Ovary (tissue), 9 donors: ENCODE data around the gene GPX3. TPM values are rescaled to one million over a fixed set of nuclear protein-coding genes. Genes with fewer than 3 reads are reported as not detected.

ENCODE experiments used
- DNase-seq, 5 donors: peaks; one replicate each; pipeline ENCODE4 v3.0.0-alpha.2; 2019 to 2020
- H3K27ac ChIP-seq, 2 donors: fragments of 200-600 bp; one replicate each; pipeline versions ENCODE4 v1.5.1 to v1.8.0; 2019 to 2022
- H3K27me3 ChIP-seq: fragments of 200-600 bp; one replicate; pipeline ENCODE4 v1.8.0; 2022
- H3K36me3 ChIP-seq: fragments of 200-600 bp; sonication (generic); one replicate; pipeline ENCODE4 v1.5.1; 2019
- H3K4me1 ChIP-seq: one replicate; pipeline ENCODE4 v1.8.1; 2013; ENCODE audit warnings: mild to moderate bottlenecking, moderate library complexity; ENCODE audit not compliant: insufficient read depth
- H3K4me3 ChIP-seq: fragments of 200-600 bp; sonication (generic); one replicate; pipeline ENCODE4 v1.5.1; 2017
- H3K9me3 ChIP-seq, 2 donors: fragments of 200-600 bp in 1 of 2; sonication (generic) in 1 of 2; one replicate each; pipeline versions ENCODE4 v1.5.1 to v1.8.1; 2013 to 2019; ENCODE audit warnings: mild to moderate bottlenecking in 1 of 2, moderate library complexity in 1 of 2
- EP300 ChIP-seq: sonication (generic); formaldehyde crosslinking; IDR thresholded peaks from one replicate; pipeline ENCODE4 v1.6.1; 2017; ENCODE audit warnings: antibody characterized with exemption
- POLR2A ChIP-seq: fragments of 450-650 bp; IDR thresholded peaks from one replicate; pipeline ENCODE4 v1.6.1; 2017; ENCODE audit warnings: antibody characterized with exemption, mild to moderate bottlenecking, moderate library complexity
- WGBS, 3 donors: extraction: QIAGEN DNeasy Blood & Tissue Kit in 1 of 3; methylation state at CpG; one replicate each; pipeline versions ENCODE4 v1.1.5 to v1.1.7; 2013 to 2017; 5-methylcytosine and 5-hydroxymethylcytosine counted together
- intact Hi-C, 4 donors: fragments of 100-400 bp; cut with DNase I; formaldehyde crosslinking; loops; one replicate each; pipeline versions ENCODE4 v1.11.0 to v1.15.1; 2022 to 2023
- polyA plus RNA-seq, 2 donors: library from polyadenylated mRNA; stranded (reverse); fragments of 200-250 nt in 1 of 2; fragments of 350-450 nt in 1 of 2; fragmentation: Illumina TruSeq in 1 of 2; extraction: RNeasy Lipid Tissue Mini Kit (QIAGEN cat#74804) in 1 of 2; gene quantifications; one replicate each; pipeline ENCODE4 v1.2.3, GENCODE V29; 2013 to 2014
- total RNA-seq, 7 donors: library from RNA; depleted of rRNA in 2 of 7; stranded (reverse); fragments of >200 nt in 2 of 7; fragmentation: NEBNext Ultra II Directional in 3 of 7; extraction: Animal tissue kit (Norgen Biotek cat#: 25700) in 3 of 7; gene quantifications; one replicate each; pipeline versions ENCODE4 v1.1.0 to v1.2.4, GENCODE V29; 2016 to 2023
- TF ChIP-seq, protein P1 (sequence below), 3 donors: fragments of 450-650 bp in 2 of 3; fragments of 200-600 bp in 1 of 3; IDR thresholded peaks; one replicate each; pipeline versions ENCODE4 v1.5.1 to v1.8.0; 2016 to 2022; ENCODE audit warnings: antibody characterized with exemption in 3 of 3, mild to moderate bottlenecking in 1 of 3
- donor health status: DM: no; HTN: no; CAD: no; lungs with moderate emphysema.
- donor health status: DM: no; HTN: no; CAD: no.
- donor health status: Bipolar disorder and iron deficiency.
- donor health status: DM: yes; HTN: yes; CAD: no.
- donor health status: DM: no; HTN: no; CAD: no.
- donor health status: DM: yes; HTN: yes; CAD: no.

Gene GPX3
- total and polyA plus RNA-seq, 9 donors: 110 to 827 (median 292) TPM

DNA sequence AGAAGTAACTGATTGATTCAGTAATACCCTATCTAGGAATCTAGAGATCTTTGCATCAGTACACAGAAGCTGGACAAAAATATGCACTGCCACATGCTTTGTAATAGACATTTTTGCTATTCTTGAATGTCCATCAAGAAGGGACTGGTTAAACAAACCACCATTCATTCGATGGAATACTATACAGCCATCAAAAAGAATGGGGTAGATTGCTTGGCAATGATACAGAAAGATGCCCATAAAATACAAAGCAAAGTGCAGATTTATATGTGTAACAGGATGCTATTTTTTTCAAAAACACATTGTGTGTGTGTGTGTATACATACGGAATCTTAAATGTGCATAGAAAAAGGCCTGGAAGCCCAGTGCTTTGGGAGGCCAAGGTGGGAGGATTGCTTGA, 52.9 kb downstream of the GPX3 start:
- Histone ChIP-seq H3K27ac (no peak overlapping the region), H3K4me1 (peaks cover 14% of the 10 kb centered on the region)
- WGBS, 3 donors: 98 to 99% (median 98%) methylated on average over 2 of the region's 2 CpGs

DNA sequence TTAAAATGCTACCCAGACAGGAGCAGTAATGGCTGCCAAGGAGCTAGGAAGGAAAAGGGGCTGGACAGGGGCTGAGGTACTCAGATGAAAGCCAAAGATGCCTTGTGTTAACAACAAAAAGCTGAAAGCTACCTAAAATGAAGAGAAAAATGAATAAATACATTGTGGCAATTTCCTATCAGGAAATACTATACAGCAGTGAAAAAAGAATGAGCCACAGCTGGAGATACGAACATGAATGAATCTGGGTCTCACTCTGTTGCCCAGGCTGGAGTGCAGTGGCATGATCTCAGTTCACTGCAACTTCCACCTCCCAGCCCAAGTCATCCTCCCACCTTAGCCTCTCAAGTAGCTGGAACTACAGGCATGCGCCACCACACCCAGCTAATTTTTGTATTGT, 54.2 kb downstream of the GPX3 start:
- Histone ChIP-seq H3K4me1 (peaks cover 6% of the 10 kb centered on the region), H3K27me3 (no peaks in the 10 kb centered on the region), H3K36me3 (no peaks in the 10 kb centered on the region), H3K9me3 (no peaks in the 10 kb centered on the region), H3K4me3 (no peak overlapping the region), H3K27ac (no peak overlapping the region)
- intact Hi-C loops: loop anchor here in 1 of 4 donors (5.0 kb wide), 1 partner anchor 33 kb away; no protein-coding TSS in a partner anchor
- TF ChIP-seq, protein P1, sequence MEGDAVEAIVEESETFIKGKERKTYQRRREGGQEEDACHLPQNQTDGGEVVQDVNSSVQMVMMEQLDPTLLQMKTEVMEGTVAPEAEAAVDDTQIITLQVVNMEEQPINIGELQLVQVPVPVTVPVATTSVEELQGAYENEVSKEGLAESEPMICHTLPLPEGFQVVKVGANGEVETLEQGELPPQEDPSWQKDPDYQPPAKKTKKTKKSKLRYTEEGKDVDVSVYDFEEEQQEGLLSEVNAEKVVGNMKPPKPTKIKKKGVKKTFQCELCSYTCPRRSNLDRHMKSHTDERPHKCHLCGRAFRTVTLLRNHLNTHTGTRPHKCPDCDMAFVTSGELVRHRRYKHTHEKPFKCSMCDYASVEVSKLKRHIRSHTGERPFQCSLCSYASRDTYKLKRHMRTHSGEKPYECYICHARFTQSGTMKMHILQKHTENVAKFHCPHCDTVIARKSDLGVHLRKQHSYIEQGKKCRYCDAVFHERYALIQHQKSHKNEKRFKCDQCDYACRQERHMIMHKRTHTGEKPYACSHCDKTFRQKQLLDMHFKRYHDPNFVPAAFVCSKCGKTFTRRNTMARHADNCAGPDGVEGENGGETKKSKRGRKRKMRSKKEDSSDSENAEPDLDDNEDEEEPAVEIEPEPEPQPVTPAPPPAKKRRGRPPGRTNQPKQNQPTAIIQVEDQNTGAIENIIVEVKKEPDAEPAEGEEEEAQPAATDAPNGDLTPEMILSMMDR (IDR thresholded peaks at IDR 0.05): no peak
- TF ChIP-seq EP300: no peak
- no peak for TF ChIP-seq POLR2A
- no peak for DNase-seq
- WGBS, 3 donors: 92 to 100% (median 99%) methylated on average over 2 of the region's 2 CpGs

More for the DNA sequence above, 52.9 kb downstream of the GPX3 start:
- H3K4me3 ChIP-seq: no peak overlapping the region
- H3K27me3 ChIP-seq: no peaks in the 10 kb centered on the region
- TF ChIP-seq, protein P1 (IDR thresholded peaks at IDR 0.05): no peak
- TF ChIP-seq EP300: no peak
- TF ChIP-seq POLR2A: no peak
- no peaks in the 10 kb centered on the region for H3K9me3 ChIP-seq
- intact Hi-C loops: loop anchor here in 1 of 4 donors (5.0 kb wide), 1 partner anchor 34 kb away; no protein-coding TSS in a partner anchor
- H3K36me3 ChIP-seq: no peaks in the 10 kb centered on the region
- no peak for DNase-seq

DNA sequence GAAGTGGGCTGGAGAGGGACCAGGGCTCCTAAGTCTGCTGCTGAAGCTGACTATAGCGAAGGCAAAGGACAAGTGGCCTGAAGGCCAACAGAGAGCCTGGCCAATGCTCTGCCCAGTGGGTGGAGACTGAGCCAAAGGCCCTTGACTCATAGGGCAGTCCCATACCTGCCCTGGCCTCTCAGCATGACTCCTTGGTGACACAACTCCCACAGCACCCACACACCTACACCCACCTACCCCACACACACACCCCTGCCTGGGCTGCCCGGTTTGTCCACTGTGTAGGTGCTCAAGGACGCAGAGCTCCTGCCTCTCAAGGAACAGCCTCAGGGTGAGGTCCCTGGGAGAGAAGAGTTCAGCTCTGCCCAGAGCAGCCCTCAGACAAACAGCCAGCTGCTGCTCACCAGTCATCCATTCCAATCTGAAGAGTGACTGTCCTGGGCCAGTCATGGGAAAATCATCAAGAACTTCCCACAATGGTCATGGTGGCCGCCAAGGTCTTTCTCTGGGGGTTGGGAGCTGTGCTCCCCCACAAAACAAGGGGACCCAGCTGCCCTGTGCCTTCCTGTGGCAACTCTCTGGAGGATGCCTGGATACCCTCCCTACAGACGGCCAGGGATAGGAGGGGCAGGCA, 55.4 kb downstream of the GPX3 start:
- no peak overlapping the region for H3K4me3 ChIP-seq
- peaks cover 4% of the 10 kb centered on the region for H3K4me1 ChIP-seq
- no peak for DNase-seq
- H3K27ac ChIP-seq: no peak overlapping the region
- WGBS, 3 donors: 78 to 89% (median 89%) methylated on average over 5 of the region's 5 CpGs
- H3K27me3 ChIP-seq: no peaks in the 10 kb centered on the region
- H3K36me3 ChIP-seq: no peaks in the 10 kb centered on the region
- H3K9me3 ChIP-seq: no peaks in the 10 kb centered on the region
- intact Hi-C loops: no loop called here
- TF ChIP-seq EP300 (no peak), POLR2A (no peak)
- TF ChIP-seq, protein P1 (IDR thresholded peaks at IDR 0.05): no peak

DNA sequence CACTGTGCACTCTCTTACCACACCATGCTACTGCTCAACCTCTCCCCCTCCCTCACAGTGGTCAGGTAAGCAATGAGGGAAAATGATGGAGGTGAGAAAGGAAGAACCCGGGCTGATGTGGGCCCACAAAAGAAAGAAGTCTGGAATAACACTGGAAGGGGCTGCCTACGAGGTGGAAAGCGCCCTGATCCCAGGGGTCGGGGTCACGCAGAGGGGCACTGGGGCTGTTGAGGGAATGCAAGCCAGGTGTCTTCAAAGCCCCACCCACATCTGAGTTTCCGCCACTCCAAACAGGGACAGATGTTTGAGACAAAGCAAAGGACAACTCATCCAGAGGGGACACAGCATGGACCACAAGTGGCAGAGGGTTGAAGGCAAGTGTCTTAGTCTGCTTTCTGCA, 56.2 kb downstream of the GPX3 start:
- intact Hi-C loops: no loop called here
- no peak for DNase-seq

More for the DNA sequence above, 56.2 kb downstream of the GPX3 start:
- Histone ChIP-seq H3K27ac (no peak overlapping the region), H3K4me3 (no peak overlapping the region), H3K36me3 (no peaks in the 10 kb centered on the region), H3K27me3 (no peaks in the 10 kb centered on the region), H3K9me3 (no peaks in the 10 kb centered on the region), H3K4me1 (peaks cover 4% of the 10 kb centered on the region)
- 91 to 95% (median 92%) methylated on average over 6 of the region's 6 CpGs for WGBS, 3 donors
- TF ChIP-seq EP300 (no peak), POLR2A (no peak)
- TF ChIP-seq, protein P1 (IDR thresholded peaks at IDR 0.05): no peak
